B cell (primary cell): ENCODE results near the gene LPAR2. TPM values are rescaled to one million over a fixed set of nuclear protein-coding genes. Genes with fewer than 3 reads are reported as not detected.
A peak's percentile ranks its signal among the peaks of the same experiment; 100 is the strongest.

ENCODE experiments used
- ATAC-seq: fragments of 200-7000 bp; cut with Tn5 transposase; one replicate; pipeline ENCODE4 v1.10.0; 2021; ENCODE audit warnings: low read depth, mild to moderate bottlenecking, moderate number of reproducible peaks, moderate library complexity
- CTCF ChIA-PET: fragments of 350-600 bp; sonication (Branson Sonifier 250); formaldehyde crosslinking; loops from one replicate; lab custom pipeline; 2021; ENCODE audit warnings: antibody characterized with exemption, inconsistent platforms; lab: Charles Lee
- POLR2A ChIA-PET: fragments of 350-600 bp; sonication (Branson Sonifier 250); formaldehyde crosslinking; loops from one replicate; lab custom pipeline; 2021; ENCODE audit warnings: antibody characterized with exemption; lab: Charles Lee
- DNase-seq: peaks from one replicate; pipeline ENCODE4 v3.0.0; 2013
- H2AFZ ChIP-seq: 2 replicates; pipeline ENCODE4 v1.6.1; 2012; ENCODE audit warnings: mild to moderate bottlenecking, low read depth, low read length; ENCODE audit not compliant: insufficient read depth, poor library complexity, severe bottlenecking
- H3K27ac ChIP-seq, 2 donors: 1 replicate in 1 of 2; 2 replicates in 1 of 2; pipeline ENCODE4 v1.5.1; 2012 to 2013; ENCODE audit warnings: low read length in 2 of 2, mild to moderate bottlenecking in 2 of 2, moderate library complexity in 1 of 2
- H3K27me3 ChIP-seq, 4 experiments: fragments of 200-600 bp in 1 of 4; sonication (generic) in 1 of 4; replicated peaks in 1 of 4; 1 replicate in 2 of 4; 2 replicates in 2 of 4; pipeline versions ENCODE4 v1.6.1 to v1.7.0; 2013 to 2016; ENCODE audit warnings: low read length in 3 of 4, mild to moderate bottlenecking in 2 of 4, mixed read lengths in 1 of 4, moderate library complexity in 1 of 4; ENCODE audit not compliant: insufficient read depth in 4 of 4, control insufficient read depth in 3 of 4; ENCODE audit errors: control extremely low read depth in 1 of 4
- H3K36me3 ChIP-seq, 2 experiments: replicated peaks in 1 of 2; 1 replicate in 1 of 2; 2 replicates in 1 of 2; pipeline versions ENCODE4 v1.6.1 to v1.7.1; 2013; ENCODE audit warnings: low read length in 1 of 2; ENCODE audit not compliant: insufficient read depth in 2 of 2, control insufficient read depth in 1 of 2; ENCODE audit errors: control extremely low read depth in 1 of 2, extremely low read depth in 1 of 2
- H3K4me1 ChIP-seq, 2 donors: fragments of 200-600 bp in 1 of 2; sonication (generic) in 1 of 2; 1 replicate in 1 of 2; 2 replicates in 1 of 2; pipeline versions ENCODE4 v1.5.1 to v1.6.1; 2013 to 2017; ENCODE audit warnings: low read length in 2 of 2; ENCODE audit not compliant: control insufficient read depth in 2 of 2, insufficient read depth in 2 of 2
- H3K4me2 ChIP-seq: replicated peaks from 2 replicates; pipeline ENCODE3; 2012; ENCODE audit warnings: mild to moderate bottlenecking, low read depth, low read length; ENCODE audit not compliant: poor library complexity, severe bottlenecking
- H3K4me3 ChIP-seq, 5 experiments: fragments of 200-600 bp in 1 of 5; sonication (generic) in 1 of 5; 1 replicate in 3 of 5; 2 replicates in 2 of 5; pipeline versions ENCODE4 v1.5.1 to v1.7.0; 2011 to 2016; ENCODE audit warnings: low read length in 4 of 5, mild to moderate bottlenecking in 4 of 5, low read depth in 2 of 5, control low read depth in 1 of 5, moderate library complexity in 1 of 5; ENCODE audit not compliant: insufficient read depth in 1 of 5; ENCODE audit errors: control extremely low read depth in 1 of 5, extremely low read depth in 1 of 5
- H3K79me2 ChIP-seq: fragments of 200-600 bp; sonication (generic); one replicate; pipeline ENCODE4 v1.6.0; 2016; ENCODE audit warnings: low read length; ENCODE audit not compliant: control insufficient read depth, insufficient read depth
- H3K9ac ChIP-seq: fragments of 200-600 bp; sonication (generic); 2 replicates; pipeline ENCODE4 v1.6.1; 2017; ENCODE audit warnings: mild to moderate bottlenecking, low read length, moderate library complexity
- H3K9me3 ChIP-seq, 3 donors: one replicate each; pipeline versions ENCODE4 v1.6.1 to v1.7.1; 2013; ENCODE audit warnings: low read length in 2 of 3; ENCODE audit not compliant: control insufficient read depth in 2 of 3, insufficient read depth in 1 of 3; ENCODE audit errors: control extremely low read depth in 1 of 3
- H4K20me1 ChIP-seq: 2 replicates; pipeline ENCODE4 v1.6.0; 2012; ENCODE audit warnings: mild to moderate bottlenecking, low read length; ENCODE audit not compliant: insufficient read depth, control insufficient read depth, poor library complexity, severe bottlenecking
- H3K27ac Mint-ChIP-seq: one replicate; pipeline ENCODE4 v1.8.0; 2021; ENCODE audit warnings: mixed read lengths
- H3K27me3 Mint-ChIP-seq: one replicate; pipeline ENCODE4 v1.8.0; 2021; ENCODE audit warnings: mixed read lengths
- H3K4me1 Mint-ChIP-seq: one replicate; pipeline ENCODE4 v1.8.0; 2021; ENCODE audit warnings: mixed read lengths
- H3K4me3 Mint-ChIP-seq: one replicate; pipeline ENCODE4 v1.8.0; 2021; ENCODE audit warnings: mixed read lengths
- H3K9me3 Mint-ChIP-seq: one replicate; pipeline ENCODE4 v1.8.0; 2022; ENCODE audit warnings: mixed read lengths; ENCODE audit not compliant: insufficient read depth
- EZH2 ChIP-seq: IDR thresholded peaks from 2 replicates; pipeline ENCODE4 v1.6.1; 2012; ENCODE audit warnings: borderline replicate concordance, low read depth, mild to moderate bottlenecking, moderate library complexity, low read length; ENCODE audit not compliant: insufficient read depth, poor library complexity, severe bottlenecking
- WGBS: methylation state at CpG from one replicate; pipeline ENCODE4 v1.1.5; 2013; ENCODE audit warnings: missing lambda C conversion rate; ENCODE audit not compliant: insufficient coverage; 5-methylcytosine and 5-hydroxymethylcytosine counted together
- intact Hi-C: fragments of 100-400 bp; cut with micrococcal nuclease; formaldehyde crosslinking; loops from one replicate; pipeline ENCODE4 v1.10.0; 2022
- polyA plus RNA-seq: library from polyadenylated mRNA; depleted of rRNA; stranded (reverse); fragments of >200 nt; gene quantifications from 2 replicates; pipeline ENCODE4 v1.2.3, GENCODE V29; 2012
- total RNA-seq, 2 donors: library from RNA; stranded (reverse); fragments of 120-200 nt in 1 of 2; gene quantifications; 1 replicate in 1 of 2; 2 replicates in 1 of 2; pipeline versions ENCODE4 v1.2.3 to v1.2.4, GENCODE V29; 2013 to 2022
- TF ChIP-seq, protein P1 (sequence below): fragments of 200-600 bp; IDR thresholded peaks from one replicate; pipeline ENCODE4 v1.8.0; 2022; ENCODE audit warnings: antibody characterized with exemption, mild to moderate bottlenecking

Gene LPAR2
- total and polyA plus RNA-seq, 2 donors (not counting 1 experiment from before 2014, with no cell fraction given) = 27.1 to 37.2 TPM

DNA sequence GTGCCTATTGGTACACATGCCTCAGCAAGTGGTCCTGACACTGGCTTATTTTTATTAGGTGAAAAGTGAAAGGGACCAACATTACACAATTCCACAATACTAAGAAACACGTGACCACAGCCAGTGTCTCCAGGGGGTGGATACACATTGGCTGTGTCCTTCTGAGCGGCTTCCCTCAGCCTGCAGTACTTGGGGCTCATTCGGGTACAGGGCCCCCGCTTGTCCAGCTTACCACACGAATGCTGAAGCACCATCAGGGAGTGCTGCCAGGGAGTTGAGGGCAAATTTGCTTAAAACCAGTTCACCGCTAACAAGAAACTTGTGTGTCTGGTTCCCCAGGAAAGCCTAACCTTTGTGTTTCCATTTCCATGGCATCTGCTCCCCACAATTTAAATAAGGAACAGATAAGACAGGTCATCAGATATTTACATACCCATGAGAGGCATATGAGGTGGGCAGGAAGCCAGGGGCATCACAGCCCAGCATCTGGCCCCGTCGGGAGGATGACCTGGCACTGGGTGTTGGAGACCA is 32.8 kb downstream of the LPAR2 start:
- Mint-ChIP-seq H3K27me3 (no peaks in the 10 kb centered on the region), H3K9me3 (no peaks in the 10 kb centered on the region), H3K4me3 (no peak overlapping the region), H3K4me1 (peaks cover 43% of the 10 kb centered on the region), H3K27ac (peak overlapping the region; percentile 63)
- no peak for ATAC-seq
- Histone ChIP-seq H3K36me3 (no peaks in the 10 kb centered on the region), H3K27ac (no peak overlapping the region), H3K79me2 (no peaks in the 10 kb centered on the region), H3K27me3 (no peaks in the 10 kb centered on the region), H3K9me3 (no peaks in the 10 kb centered on the region), H2AFZ (no peak overlapping the region), H3K4me3 (no peak overlapping the region), H3K9ac (no peak overlapping the region), H3K4me2 (no peak overlapping the region), H3K4me1 (peaks cover 8 to 39% of the 10 kb centered on the region in 2 donors), H4K20me1 (no peaks in the 10 kb centered on the region)
- intact Hi-C loops = no loop called here
- CTCF ChIA-PET = no interaction called here
- DNase-seq = no peak
- TF ChIP-seq, protein P1, sequence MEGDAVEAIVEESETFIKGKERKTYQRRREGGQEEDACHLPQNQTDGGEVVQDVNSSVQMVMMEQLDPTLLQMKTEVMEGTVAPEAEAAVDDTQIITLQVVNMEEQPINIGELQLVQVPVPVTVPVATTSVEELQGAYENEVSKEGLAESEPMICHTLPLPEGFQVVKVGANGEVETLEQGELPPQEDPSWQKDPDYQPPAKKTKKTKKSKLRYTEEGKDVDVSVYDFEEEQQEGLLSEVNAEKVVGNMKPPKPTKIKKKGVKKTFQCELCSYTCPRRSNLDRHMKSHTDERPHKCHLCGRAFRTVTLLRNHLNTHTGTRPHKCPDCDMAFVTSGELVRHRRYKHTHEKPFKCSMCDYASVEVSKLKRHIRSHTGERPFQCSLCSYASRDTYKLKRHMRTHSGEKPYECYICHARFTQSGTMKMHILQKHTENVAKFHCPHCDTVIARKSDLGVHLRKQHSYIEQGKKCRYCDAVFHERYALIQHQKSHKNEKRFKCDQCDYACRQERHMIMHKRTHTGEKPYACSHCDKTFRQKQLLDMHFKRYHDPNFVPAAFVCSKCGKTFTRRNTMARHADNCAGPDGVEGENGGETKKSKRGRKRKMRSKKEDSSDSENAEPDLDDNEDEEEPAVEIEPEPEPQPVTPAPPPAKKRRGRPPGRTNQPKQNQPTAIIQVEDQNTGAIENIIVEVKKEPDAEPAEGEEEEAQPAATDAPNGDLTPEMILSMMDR = no peak
- TF ChIP-seq EZH2 = no peak
- 76% methylated on average over 6 of the region's 8 CpGs for whole genome bisulfite sequencing
- POLR2A ChIA-PET = no interaction called here

DNA sequence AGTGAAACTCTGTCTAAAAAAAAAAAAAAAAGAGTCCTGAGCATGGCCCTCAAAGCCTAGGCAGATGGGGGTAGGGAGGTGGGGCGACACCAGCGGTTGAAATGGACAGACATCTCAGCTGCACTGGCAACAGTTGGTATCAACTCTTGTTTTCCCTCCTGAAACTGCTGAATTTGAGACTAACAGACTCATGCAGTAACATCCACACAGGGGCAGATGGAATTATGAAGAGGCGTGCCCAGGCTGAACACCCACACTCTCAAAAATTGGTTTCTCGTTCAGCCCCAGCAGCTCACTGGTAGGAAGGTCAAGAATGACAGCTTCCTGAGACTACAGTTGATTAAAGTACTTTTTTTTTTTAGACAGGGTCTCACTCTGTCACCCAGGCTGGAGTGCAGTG is 33.6 kb downstream of the LPAR2 start:
- Mint-ChIP-seq H3K27ac (no peak overlapping the region), H3K9me3 (no peaks in the 10 kb centered on the region), H3K4me1 (peaks cover 49% of the 10 kb centered on the region), H3K4me3 (no peak overlapping the region), H3K27me3 (no peaks in the 10 kb centered on the region)
- no CpG with 5 or more reads among the region's 4 CpGs for WGBS
- Histone ChIP-seq H3K9me3 (no peaks in the 10 kb centered on the region), H3K27ac (no peak overlapping the region), H3K27me3 (no peaks in the 10 kb centered on the region), H3K36me3 (no peaks in the 10 kb centered on the region), H4K20me1 (no peaks in the 10 kb centered on the region), H3K79me2 (no peaks in the 10 kb centered on the region), H2AFZ (no peak overlapping the region), H3K9ac (no peak overlapping the region), H3K4me3 (no peak overlapping the region), H3K4me2 (no peak overlapping the region), H3K4me1 (peaks cover 8 to 39% of the 10 kb centered on the region in 2 donors)
- TF ChIP-seq, protein P1 = no peak
- TF ChIP-seq EZH2 = no peak
- CTCF ChIA-PET = interaction anchor here (0.7 to 1.3 kb wide), 2 partner anchors 11 to 40 kb away, joined by 3 read pairs; no protein-coding TSS in a partner anchor
- DNase-seq (no peak), ATAC-seq (no peak)
- POLR2A ChIA-PET = no interaction called here
- intact Hi-C loops = no loop called here
